ENCODE results near the gene DNTTIP2.

- no peak for TF ChIP-seq NFE2L1 (CRISPR knock-in tag; IDR thresholded peaks at IDR 0.05)
- TF ChIP-seq CTCF (IDR thresholded peaks at IDR 0.05), result no peak
- TF ChIP-seq MYBL2 (CRISPR knock-in tag; IDR thresholded peaks at IDR 0.05), result no peak
- no peak for TF ChIP-seq ZNF138 (CRISPR knock-in tag; conservative IDR thresholded peaks at IDR 0.05)
- TF ChIP-seq USF1 (CRISPR knock-in tag; IDR thresholded peaks at IDR 0.05), result no peak
- no peak for TF ChIP-seq TEAD4 (CRISPR knock-in tag; IDR thresholded peaks at IDR 0.05)
- no peak for TF ChIP-seq TCF7 (CRISPR knock-in tag; IDR thresholded peaks at IDR 0.05; ENCODE audit: low read depth)
- no peak for TF ChIP-seq SMAD3 (CRISPR knock-in tag; IDR thresholded peaks at IDR 0.05; ENCODE audit: borderline replicate concordance)
- TF ChIP-seq MAX (CRISPR knock-in tag; IDR thresholded peaks at IDR 0.05), result no peak
- TF ChIP-seq ZNF121 (CRISPR knock-in tag; IDR thresholded peaks at IDR 0.05), result no peak
Measured at GRCh38 chr1:93925206-93925605, 46.2 kb upstream of the DNTTIP2 start.
